Liver (tissue), 9 donors: ENCODE measurements around the gene ANKRD44. TPM values are rescaled to one million over a fixed set of nuclear protein-coding genes. Genes with fewer than 3 reads are reported as not detected.
A peak's percentile ranks its signal among the peaks of the same experiment; 100 is the strongest.

ENCODE experiments used
- DNase-seq: peaks from one replicate; pipeline ENCODE4 v3.0.0-alpha.2; 2017; ENCODE audit warnings: low spot score
- H3K27ac ChIP-seq, 2 donors: one replicate each; pipeline ENCODE4 v1.7.0; 2013; ENCODE audit warnings: inconsistent platforms in 2 of 2, low read length in 2 of 2, control low read depth in 1 of 2, low read depth in 1 of 2, mild to moderate bottlenecking in 1 of 2
- H3K27me3 ChIP-seq, 4 donors: one replicate each; pipeline versions ENCODE4 v1.6.1 to v1.7.0; 2013; ENCODE audit warnings: low read length in 3 of 4, inconsistent platforms in 1 of 4, mild to moderate bottlenecking in 1 of 4, moderate library complexity in 1 of 4; ENCODE audit not compliant: control insufficient read depth in 4 of 4, insufficient read depth in 4 of 4
- H3K36me3 ChIP-seq, 4 donors: one replicate each; pipeline versions ENCODE4 v1.6.1 to v1.7.0; 2013; ENCODE audit warnings: low read length in 3 of 4, mild to moderate bottlenecking in 3 of 4, low read depth in 1 of 4, moderate library complexity in 1 of 4; ENCODE audit not compliant: control insufficient read depth in 4 of 4, insufficient read depth in 3 of 4
- H3K4me1 ChIP-seq, 4 donors: one replicate each; pipeline versions ENCODE4 v1.6.1 to v1.7.0; 2013; ENCODE audit warnings: low read length in 3 of 4, mild to moderate bottlenecking in 3 of 4, moderate library complexity in 1 of 4; ENCODE audit not compliant: control insufficient read depth in 4 of 4, insufficient read depth in 4 of 4
- H3K4me3 ChIP-seq, 3 donors: one replicate each; pipeline versions ENCODE4 v1.6.1 to v1.7.0; 2013; ENCODE audit warnings: low read length in 3 of 3, control low read depth in 1 of 3, low read depth in 1 of 3, mild to moderate bottlenecking in 1 of 3
- H3K9ac ChIP-seq, 2 donors: one replicate each; pipeline ENCODE4 v1.7.0; 2013; ENCODE audit warnings: low read length in 2 of 2, mild to moderate bottlenecking in 2 of 2, moderate library complexity in 2 of 2, control low read depth in 1 of 2, low read depth in 1 of 2
- H3K9me3 ChIP-seq, 4 donors: one replicate each; pipeline versions ENCODE4 v1.6.1 to v1.7.0; 2013; ENCODE audit warnings: low read length in 3 of 4; ENCODE audit not compliant: control insufficient read depth in 4 of 4
- ATF3 ChIP-seq: IDR thresholded peaks from 2 replicates; pipeline ENCODE4 v1.6.1; 2016; ENCODE audit warnings: antibody characterized with exemption
- CTCF ChIP-seq: fragments of 150-350 bp; IDR thresholded peaks from 2 replicates; pipeline ENCODE4 v1.5.1; 2017; ENCODE audit warnings: improper control_type of control experiment, low read depth, low read length; ENCODE audit not compliant: missing input control
- EGR1 ChIP-seq, 2 donors: IDR thresholded peaks; 2 replicates each; pipeline ENCODE4 v1.6.1; 2016 to 2018; ENCODE audit warnings: antibody characterized with exemption in 2 of 2, low read depth in 2 of 2
- FOXA1 ChIP-seq: IDR thresholded peaks from 2 replicates; pipeline ENCODE4 v1.6.1; 2016; ENCODE audit warnings: antibody characterized with exemption
- FOXA2 ChIP-seq: IDR thresholded peaks from 2 replicates; pipeline ENCODE4 v1.6.1; 2016; ENCODE audit warnings: antibody characterized with exemption
- GABPA ChIP-seq, 2 donors: IDR thresholded peaks in 1 of 2; conservative IDR thresholded peaks in 1 of 2; 2 replicates each; pipeline ENCODE4 v1.6.1; 2016; ENCODE audit warnings: antibody characterized with exemption in 2 of 2, mild to moderate bottlenecking in 1 of 2, moderate library complexity in 1 of 2
- HNF4G ChIP-seq: IDR thresholded peaks from 2 replicates; pipeline ENCODE4 v1.6.1; 2016; ENCODE audit warnings: antibody characterized with exemption
- JUND ChIP-seq, 2 donors: IDR thresholded peaks; 2 replicates each; pipeline ENCODE4 v1.6.1; 2016; ENCODE audit warnings: antibody characterized with exemption in 2 of 2
- MAX ChIP-seq: IDR thresholded peaks from 2 replicates; pipeline ENCODE4 v1.6.1; 2016; ENCODE audit warnings: antibody characterized with exemption
- RAD21 ChIP-seq, 2 donors: IDR thresholded peaks; 2 replicates each; pipeline ENCODE4 v1.6.1; 2016; ENCODE audit warnings: antibody characterized with exemption in 2 of 2, mild to moderate bottlenecking in 2 of 2
- REST ChIP-seq: IDR thresholded peaks from 2 replicates; pipeline ENCODE4 v1.6.1; 2016; ENCODE audit warnings: antibody characterized with exemption, mild to moderate bottlenecking
- RXRA ChIP-seq, 2 donors: IDR thresholded peaks; 2 replicates each; pipeline ENCODE4 v1.6.1; 2017 to 2018; ENCODE audit warnings: antibody characterized with exemption in 2 of 2, mild to moderate bottlenecking in 1 of 2
- SP1 ChIP-seq: IDR thresholded peaks from 2 replicates; pipeline ENCODE4 v1.6.1; 2018; ENCODE audit warnings: antibody characterized with exemption, mild to moderate bottlenecking
- TAF1 ChIP-seq: conservative IDR thresholded peaks from 2 replicates; pipeline ENCODE4 v1.6.1; 2016; ENCODE audit warnings: antibody characterized with exemption, mild to moderate bottlenecking
- YY1 ChIP-seq: IDR thresholded peaks from 2 replicates; pipeline ENCODE4 v1.6.1; 2016; ENCODE audit warnings: antibody characterized with exemption, mild to moderate bottlenecking
- ZBTB33 ChIP-seq: IDR thresholded peaks from 2 replicates; pipeline ENCODE4 v1.6.1; 2016; ENCODE audit warnings: antibody characterized with exemption
- WGBS: extraction: QIAGEN DNeasy Blood & Tissue Kit; methylation state at CpG from one replicate; pipeline ENCODE4 v1.1.7; 2013; 5-methylcytosine and 5-hydroxymethylcytosine counted together
- polyA plus RNA-seq, 2 donors: library from polyadenylated mRNA; stranded (reverse) in 1 of 2; unstranded in 1 of 2; fragments of 200-250 nt in 1 of 2; fragments of >200 nt in 1 of 2; fragmentation: Nextera tagmentation in 1 of 2; extraction: Ambion mirVana in 1 of 2; gene quantifications; one replicate each; pipeline versions ENCODE4 v1.2.1 to v1.2.3, GENCODE V29; 2013 to 2015
- total RNA-seq, 2 donors: library from RNA; depleted of rRNA; stranded (reverse); fragments of >200 nt; gene quantifications; one replicate each; pipeline ENCODE4 v1.2.3, GENCODE V29; 2014
- donor health status: healthy.
- donor health status: healthy.
- donor health status: healthy.
- donor health status: healthy.
- donor health status: healthy.

Gene ANKRD44
- total and polyA plus RNA-seq, 4 donors, result 3.8 to 18.2 (median 6.8) TPM

- Histone ChIP-seq H3K9me3 (no peaks in the 10 kb centered on the region), H3K27ac (no peak overlapping the region), H3K4me3 (no peak overlapping the region), H3K27me3 (no peaks in the 10 kb centered on the region), H3K9ac (no peak overlapping the region), H3K4me1 (peaks cover 0 to 2% (median 0%) of the 10 kb centered on the region in 4 donors), H3K36me3 (no peaks in the 10 kb centered on the region)
- no peak for DNase-seq
- TF ChIP-seq REST (no peak), ATF3 (no peak), HNF4G (no peak), CTCF (no peak), MAX (no peak), FOXA1 (no peak), FOXA2 (no peak), RXRA (IDR thresholded peaks at IDR 0.05) (no peak), TAF1 (no peak), JUND (IDR thresholded peaks at IDR 0.05) (no peak), ZBTB33 (no peak)
- 96% methylated on average over 3 of the region's 3 CpGs for WGBS
Observed at GRCh38 chr2:197312186-197312585, 1.6 kb upstream of the ANKRD44 start.

- DNase-seq, result no peak
- no peaks in the 10 kb centered on the region for H3K27me3 ChIP-seq
- peak overlapping the region in 1 of 2 donors; percentile 12 for H3K9ac ChIP-seq
- peaks cover 0 to 2% (median 0%) of the 10 kb centered on the region in 4 donors for H3K4me1 ChIP-seq
- WGBS, result 66% methylated on average over 6 of the region's 6 CpGs
- H3K9me3 ChIP-seq, result no peaks in the 10 kb centered on the region
- peak overlapping the region in 1 of 2 donors; percentile 19 for H3K27ac ChIP-seq
- no peaks in the 10 kb centered on the region for H3K36me3 ChIP-seq
- no peak for TF ChIP-seq FOXA1
- no peak for TF ChIP-seq ZBTB33
- TF ChIP-seq SP1, result no peak
- no peak for TF ChIP-seq YY1
- TF ChIP-seq GABPA (IDR thresholded peaks at IDR 0.05 in 1 of 2, conservative IDR thresholded peaks at IDR 0.05 in 1 of 2), result no peak
- TF ChIP-seq MAX, result no peak
- no peak for TF ChIP-seq FOXA2
- no peak for TF ChIP-seq HNF4G
- no peak for TF ChIP-seq CTCF
- TF ChIP-seq JUND (IDR thresholded peaks at IDR 0.05), result no peak
- no peak for TF ChIP-seq EGR1 (IDR thresholded peaks at IDR 0.05; ENCODE audit: low read depth in 2 of 2)
- no peak for TF ChIP-seq RAD21 (IDR thresholded peaks at IDR 0.05)
- H3K4me3 ChIP-seq, result peak overlapping the region in 1 of 3 donors; percentile 95
Observed at GRCh38 chr2:197311421-197312033, 947 bp upstream of the ANKRD44 start.
